K562 (cell line): ENCODE data around the gene UGT2A1. TPM values are rescaled to one million over a fixed set of nuclear protein-coding genes. Genes with fewer than 3 reads are reported as not detected.

Experiments used
- ATAC-seq: fragments of 200-7000 bp; cut with Tn5 transposase; 3 replicates; pipeline ENCODE4 v1.9.1; 2020; ENCODE audit warnings: moderate library complexity
- Bru-seq: library from RNA; stranded (reverse); fragments of 400-500 nt; gene quantifications from one replicate; lab custom pipeline; 2021; lab: Mats Ljungman, UMichigan
- BruChase-seq, 2 experiments: library from RNA; stranded (reverse); fragments of 400-500 nt; gene quantifications; one replicate each; lab custom pipeline; 2021; lab: Mats Ljungman, UMichigan
- BruUV-seq: library from RNA; stranded (reverse); fragments of 400-500 nt; replicated peaks from 2 replicates; lab custom pipeline; 2021; lab: Mats Ljungman, UMichigan
- CTCF ChIA-PET: fragments of 300-600 bp; formaldehyde crosslinking; extraction: SDS; loops from one replicate; lab custom pipeline; 2021; ENCODE audit warnings: low intra/inter-chr PET ratio; lab: Yijun Ruan, JAX
- POLR2A ChIA-PET: fragments of 300-600, 350-650 bp; sonication (Branson Sonifier 250); formaldehyde crosslinking; extraction: SDS; loops from one replicate; lab custom pipeline; 2021; ENCODE audit warnings: antibody characterized with exemption, inconsistent platforms; lab: Yijun Ruan, JAX
- DNase-seq, 4 experiments: peaks; one replicate each; pipeline versions ENCODE4 v3.0.0 to v3.0.0-alpha.2; 2011 to 2018; ENCODE audit warnings: low spot score in 3 of 4, mixed read lengths in 3 of 4; ENCODE audit errors: extremely low read depth in 1 of 4
- FAIRE-seq: peaks from 2 replicates; lab custom pipeline; 2011; peaks lifted over from hg19 to GRCh38; lab: Jason Lieb, UNC
- H2AFZ ChIP-seq: 2 replicates; pipeline ENCODE4 v1.6.0; 2011; ENCODE audit warnings: low read depth, low read length, control low read depth, inconsistent platforms
- H3K27ac ChIP-seq: fragments of 200-600 bp; 3 replicates; pipeline ENCODE4 v1.8.0; 2011; ENCODE audit warnings: low read depth, mild to moderate bottlenecking, control low read depth, inconsistent platforms, low read length, moderate library complexity, mixed read lengths; ENCODE audit errors: extremely low read depth
- H3K27me3 ChIP-seq, 2 experiments: fragments of 300-600 bp in 1 of 2; 2 replicates in 1 of 2; 3 replicates in 1 of 2; pipeline versions ENCODE4 v1.6.0 to v1.8.0; 2011; ENCODE audit warnings: inconsistent platforms in 2 of 2, low read length in 2 of 2, mild to moderate bottlenecking in 1 of 2, mixed read lengths in 1 of 2, moderate library complexity in 1 of 2; ENCODE audit not compliant: control insufficient read depth in 2 of 2, insufficient read depth in 2 of 2
- H3K36me3 ChIP-seq: fragments of 300-600 bp; 3 replicates; pipeline ENCODE4 v1.8.0; 2011; ENCODE audit warnings: mild to moderate bottlenecking, low read length, inconsistent platforms; ENCODE audit not compliant: control insufficient read depth, insufficient read depth
- H3K4me1 ChIP-seq, 2 experiments: fragments of 200-600 bp in 1 of 2; replicated peaks in 1 of 2; 2 replicates in 1 of 2; 3 replicates in 1 of 2; pipeline versions ENCODE4 v1.5.1 to v1.8.0; 2011; ENCODE audit warnings: inconsistent platforms in 2 of 2, low read length in 2 of 2, mild to moderate bottlenecking in 1 of 2, mixed read lengths in 1 of 2, moderate library complexity in 1 of 2; ENCODE audit not compliant: control insufficient read depth in 2 of 2, insufficient read depth in 2 of 2
- H3K4me2 ChIP-seq: 2 replicates; pipeline ENCODE4 v1.6.1; 2011; ENCODE audit warnings: low read length, control low read depth, inconsistent platforms, mixed read lengths; ENCODE audit not compliant: insufficient read depth
- H3K4me3 ChIP-seq: fragments of 200-600 bp; sonication (generic), shearing (Covaris generic); 2 replicates; pipeline ENCODE4 v1.5.1; 2016; ENCODE audit warnings: control low read depth, inconsistent platforms
- H3K79me2 ChIP-seq: fragments of 200-600 bp; 3 replicates; pipeline ENCODE4 v1.8.0; 2011; ENCODE audit warnings: low read length, inconsistent platforms; ENCODE audit not compliant: control insufficient read depth, insufficient read depth
- H3K9ac ChIP-seq, 2 experiments: 2 replicates each; pipeline versions ENCODE4 v1.6.0 to v1.6.1; 2011; ENCODE audit warnings: low read depth in 2 of 2, low read length in 2 of 2, control low read depth in 1 of 2, inconsistent platforms in 1 of 2, mild to moderate bottlenecking in 1 of 2, mixed read lengths in 1 of 2; ENCODE audit not compliant: insufficient read depth in 1 of 2
- H3K9me1 ChIP-seq: one replicate; pipeline ENCODE4 v1.6.0; 2011; ENCODE audit warnings: inconsistent platforms, mild to moderate bottlenecking, low read length, moderate library complexity; ENCODE audit not compliant: control insufficient read depth, insufficient read depth
- H3K9me3 ChIP-seq: replicated peaks from 2 replicates; pipeline ENCODE4 v1.5.1; 2011; ENCODE audit warnings: low read depth, low read length, inconsistent platforms; ENCODE audit not compliant: control insufficient read depth, insufficient read depth
- H4K20me1 ChIP-seq: replicated peaks from 2 replicates; pipeline ENCODE4 v1.6.1; 2011; ENCODE audit warnings: low read length, inconsistent platforms, mixed read lengths; ENCODE audit not compliant: control insufficient read depth, insufficient read depth
- BHLHE40 ChIP-seq: IDR thresholded peaks from 2 replicates; pipeline ENCODE4 v1.6.1; 2011; ENCODE audit warnings: low read length, improper control_type of control experiment
- CEBPG ChIP-seq, 3 experiments: fragments of 200-800 bp in 1 of 3; sonication (Bioruptor generic) in 1 of 3; sonication (generic) in 1 of 3; formaldehyde crosslinking in 1 of 3; IDR thresholded peaks in 2 of 3; conservative IDR thresholded peaks in 1 of 3; 2 replicates each; pipeline versions ENCODE4 v1.6.1 to v1.8.0; 2016 to 2022; ENCODE audit warnings: missing compliant biosample characterization in 2 of 3, missing genetic modification characterization in 2 of 3, mild to moderate bottlenecking in 1 of 3, missing genetic modification reagents in 1 of 3
- CUX1 ChIP-seq: fragments of 200-800 bp; sonication (Bioruptor generic); IDR thresholded peaks from 2 replicates; pipeline ENCODE4 v1.6.1; 2016; ENCODE audit warnings: missing genetic modification characterization, missing compliant biosample characterization
- EGR1 ChIP-seq: fragments of 450-650 bp; conservative IDR thresholded peaks from 2 replicates; pipeline ENCODE4 v1.6.1; 2017; ENCODE audit warnings: mild to moderate bottlenecking
- GTF2B ChIP-seq: IDR thresholded peaks from 2 replicates; pipeline ENCODE4 v1.6.1; 2011; ENCODE audit not compliant: insufficient read length; ENCODE audit errors: extremely low read depth
- HDAC1 ChIP-seq, 2 experiments: fragments of 450-650 bp; IDR thresholded peaks; 2 replicates each; pipeline ENCODE4 v1.6.1; 2016 to 2017; ENCODE audit warnings: inconsistent platforms in 1 of 2, mild to moderate bottlenecking in 1 of 2, moderate library complexity in 1 of 2
- HIVEP1 ChIP-seq: fragments of 250-450 bp; sonication (Bioruptor Pico); IDR thresholded peaks from 2 replicates; pipeline ENCODE4 v1.4.0; 2020; ENCODE audit warnings: mild to moderate bottlenecking
- NBN ChIP-seq: fragments of 450-650 bp; IDR thresholded peaks from 2 replicates; pipeline ENCODE4 v1.6.1; 2016; ENCODE audit warnings: low read depth, mild to moderate bottlenecking
- PHTF2 ChIP-seq: fragments of 250-450 bp; sonication (Bioruptor Pico); IDR thresholded peaks from 2 replicates; pipeline ENCODE4 v1.5.0; 2021; ENCODE audit warnings: mild to moderate bottlenecking
- POLR2AphosphoS5 ChIP-seq: IDR thresholded peaks from 2 replicates; pipeline ENCODE4 v1.6.1; 2011; ENCODE audit warnings: mild to moderate bottlenecking, low read depth, low read length, moderate library complexity; ENCODE audit not compliant: control insufficient read depth, insufficient read depth
- ZNF121 ChIP-seq: sonication (generic); formaldehyde crosslinking; conservative IDR thresholded peaks from 2 replicates; pipeline ENCODE4 v1.8.0; 2022; ENCODE audit warnings: missing genetic modification reagents
- ZNF79 ChIP-seq: fragments of 250-450 bp; sonication (Bioruptor Pico); IDR thresholded peaks from 2 replicates; pipeline ENCODE4 v1.4.0; 2020; ENCODE audit warnings: low read depth, mild to moderate bottlenecking, moderate library complexity
- ZZZ3 ChIP-seq: fragments of 450-650 bp; IDR thresholded peaks from 2 replicates; pipeline ENCODE4 v1.6.1; 2016; ENCODE audit warnings: antibody characterized with exemption, mild to moderate bottlenecking, moderate library complexity
- WGBS: fragments of 100-300 bp; shearing (Covaris generic); methylation state at CpG from one replicate; pipeline ENCODE4 v1.1.6; 2016; ENCODE audit warnings: low coverage, mixed read lengths; ENCODE audit not compliant: insufficient coverage; ENCODE audit errors: missing lambda C conversion rate; 5-methylcytosine and 5-hydroxymethylcytosine counted together
- in situ Hi-C: fragments of 300-500 bp; cut with MboI; formaldehyde crosslinking; loops from 4 replicates; pipeline ENCODE4 v1.15.0; 2018; ENCODE audit warnings: inconsistent platforms, mixed read lengths
- intact Hi-C: fragments of 100-400 bp; cut with micrococcal nuclease; formaldehyde crosslinking; loops from 2 replicates; pipeline ENCODE4 v1.14.2; 2022
- long read RNA-seq, 3 experiments: library from polyadenylated mRNA in 2 of 3; library from RNA in 1 of 3; unstranded in 2 of 3; stranded (forward) in 1 of 3; transcript quantifications; one replicate each; pipeline ENCODE4 v2.0.0, GENCODE V29; 2019 to 2022
- polyA minus RNA-seq, 3 experiments: library from RNA; depleted of rRNA, polyadenylated mRNA; stranded (reverse); fragments of >200 nt; gene quantifications; 2 replicates each; pipeline ENCODE4 v1.2.3, GENCODE V29; 2011
- polyA plus RNA-seq, 8 experiments: library from polyadenylated mRNA; depleted of rRNA in 4 of 8; stranded (reverse) in 5 of 8; unstranded in 3 of 8; fragments of >200 nt; fragmentation: Nextera tagmentation in 2 of 8; fragmentation: Illumina TruSeq in 1 of 8; extraction: Ambion mirVana in 2 of 8; extraction: Trizol in 1 of 8; gene quantifications; 2 replicates each; pipeline versions ENCODE4 v1.2.1 to v1.2.3, GENCODE V29; 2011 to 2014; ENCODE audit warnings: inconsistent platforms in 1 of 8, missing spikeins in 1 of 8
- total RNA-seq, 7 experiments: library from RNA; depleted of rRNA in 6 of 7; stranded (reverse); fragments of >200 nt in 6 of 7; fragmentation: Illumina TruSeq in 2 of 7; extraction: Trizol in 2 of 7; gene quantifications; 2 replicates each; pipeline versions ENCODE4 v1.2.1 to v1.2.3, GENCODE V29; 2011 to 2021; ENCODE audit warnings: low replicate concordance in 1 of 7

The UGT2A1 gene
- not detected in 2 replicates for total RNA-seq (2011; cell fraction: chromatin; rRNA removed; ENCODE audit: low replicate concordance)
- total RNA-seq (2011; cell fraction: nucleolus; rRNA removed): not detected in 2 replicates
- not detected in 2 replicates for total RNA-seq (2011; cell fraction: nucleoplasm; rRNA removed)
- total RNA-seq (2014; rRNA removed): not detected in 2 replicates
- total RNA-seq (2014; rRNA removed; fragmentation: Illumina TruSeq; extraction: Trizol): not detected in 2 replicates
- not detected in 2 replicates for total RNA-seq (2015; rRNA removed; fragmentation: Illumina TruSeq; extraction: Trizol)
- total RNA-seq (2021): not detected in 2 replicates
- polyA plus RNA-seq (2011; rRNA removed): 0.12 TPM in 1 of 2 replicates, not detected in the other
- 0.12 TPM in 1 of 2 replicates, not detected in the other for polyA plus RNA-seq (2011; cell fraction: cytosol; rRNA removed)
- polyA plus RNA-seq (2011; cell fraction: nucleus; rRNA removed): 0.15 TPM in 1 of 2 replicates, not detected in the other
- not detected in 2 replicates for polyA plus RNA-seq (2012)
- not detected in 2 replicates for polyA plus RNA-seq (2014; fragmentation: Illumina TruSeq; extraction: Trizol)
- polyA plus RNA-seq (2014; fragmentation: Nextera tagmentation; extraction: Ambion mirVana): under 1 TPM in 1 of 2 experiments, not detected in 1; 0.03 TPM
- polyA plus RNA-seq (2014; rRNA removed): not detected in 2 replicates
- polyA minus RNA-seq (2011; rRNA and poly(A)+ RNA removed): 0.09 TPM in 1 of 2 replicates, not detected in the other
- polyA minus RNA-seq (2011; cell fraction: cytosol; rRNA and poly(A)+ RNA removed): not detected in 2 replicates
- polyA minus RNA-seq (2011; cell fraction: nucleus; rRNA and poly(A)+ RNA removed): not detected in 2 replicates
- Bru-seq, nascent RNA: percentile 10 among the genes with signal in this experiment
- BruChase-seq, experiment 1, labeled RNA remaining after a 2-hour chase: percentile 15 among the genes with signal in this experiment
- percentile 16 among the genes with signal in this experiment for BruChase-seq, experiment 2, labeled RNA remaining after a 6-hour chase
- long read RNA-seq, experiment 1: 0 reads
- long read RNA-seq, experiment 2: 0 reads
- long read RNA-seq, experiment 3: 0 reads

- ChIA-PET CTCF (no interaction called here), POLR2A (no interaction called here)
- intact Hi-C loops: no loop called here
- no peaks in the 10 kb centered on the region for H3K4me1 ChIP-seq
- H3K79me2 ChIP-seq: no peaks in the 10 kb centered on the region
- H3K9me3 ChIP-seq: no peaks in the 10 kb centered on the region
- in situ Hi-C loops: no loop called here
- no peak for ATAC-seq
- no peak within 1 kb of the TSS for H3K4me2 ChIP-seq
- no peak within 1 kb of the TSS for H3K27ac ChIP-seq
- WGBS: 0% methylated on average over 1 of the region's 1 CpG
- H3K36me3 ChIP-seq: no peaks in the 10 kb centered on the region
- BruUV-seq: no TSS peak
- no peaks in the 10 kb centered on the region for H4K20me1 ChIP-seq
- no peak within 1 kb of the TSS for H3K9ac ChIP-seq
- no peaks in the 10 kb centered on the region for H3K9me1 ChIP-seq
- DNase-seq: no peak
- no peaks in the 10 kb centered on the region for H3K27me3 ChIP-seq
- no peak for FAIRE-seq
- no peak within 1 kb of the TSS for H2AFZ ChIP-seq
- H3K4me3 ChIP-seq: no peak within 1 kb of the TSS
- TF ChIP-seq EGR1: no peak
- TF ChIP-seq POLR2AphosphoS5: no peak
- TF ChIP-seq HIVEP1 (CRISPR knock-in tag): no peak
- no peak for TF ChIP-seq HDAC1 (IDR thresholded peaks at IDR 0.05)
- no peak for TF ChIP-seq GTF2B
- no peak for TF ChIP-seq ZNF79 (CRISPR knock-in tag)
- TF ChIP-seq CEBPG (CRISPR knock-in tag; IDR thresholded peaks at IDR 0.05): no peak
- no peak for TF ChIP-seq CEBPG (tag; conservative IDR thresholded peaks at IDR 0.05 in 1 of 2, IDR thresholded peaks at IDR 0.05 in 1 of 2)
- TF ChIP-seq CUX1 (CRISPR knock-in tag): no peak
- no peak for TF ChIP-seq ZZZ3
- TF ChIP-seq ZNF121 (CRISPR knock-in tag): no peak
- no peak for TF ChIP-seq NBN
- TF ChIP-seq BHLHE40: no peak
- no peak for TF ChIP-seq PHTF2 (CRISPR knock-in tag)
These were observed at the start of gene UGT2A1 for GRCh38 chr4:69653147-69653546. UGT2A1 (minus strand) TSS chr4:69653247; CDS start chr4:69647644, 5,603 bp downstream.
